Heart left ventricle (tissue), 13 donors: Measurements from ENCODE around the gene MOSPD3.

Experiments
- CTCF ChIP-seq, 12 donors: fragments of 200-600 bp; sonication (generic) in 4 of 12; IDR thresholded peaks; one replicate each; pipeline versions ENCODE4 v1.5.0 to v1.8.0; 2018 to 2022; ENCODE audit warnings: antibody characterized with exemption in 12 of 12, mild to moderate bottlenecking in 5 of 12
- POLR2A ChIP-seq, 2 donors: fragments of 450-650 bp; IDR thresholded peaks; one replicate each; pipeline ENCODE4 v1.6.1; 2017; ENCODE audit warnings: antibody characterized with exemption in 2 of 2, mild to moderate bottlenecking in 2 of 2, moderate library complexity in 2 of 2
- donor health status: ischemic (EF 13 %, LVEDD 7.1; RV severe dilation, severe dysfunction).
- donor health status: DM: no; HTN: yes; CAD: no.
- donor health status: DM: no; HTN: no; CAD: no.
- donor health status: ischemic (EF 25% LVEDD 6.9; RV normal size, moderate dysfunction).
- donor health status: ischemic (EF 25% LVEDD 5.7; RV mildly dilated, moderate dysfunction).
- donor health status: ischemic (EF 35%, LVEDD 5.7; RV mildly dilated, moderate dysfunction).
- donor health status: nonischemic (EF 11% LVEDD 7.7; RV severe dilation, severe dysfunction).
- donor health status: DM: yes; HTN: yes; CAD: no.
- donor health status: PGD.
- donor health status: ischemic (EF 29% LVEDD 5.4; RV normal size, mild dysfunction).
- donor health status: nonischemic (EF 23%, LVEDD 6.1; RV moderate dilation, normal function).

GRCh38 chr7:100626530-100627237, 14.3 kb downstream of the MOSPD3 start:
- TF ChIP-seq CTCF (IDR thresholded peaks at IDR 0.05) (no peak), POLR2A (IDR thresholded peaks at IDR 0.05) (no peak)
